Testis (tissue), 2 donors: ENCODE measurements around the gene THUMPD2.

Source experiments
- POLR2A ChIP-seq: fragments of 450-650 bp; IDR thresholded peaks from one replicate; pipeline ENCODE4 v1.6.1; 2017; ENCODE audit warnings: antibody characterized with exemption, mild to moderate bottlenecking, moderate library complexity
- TF ChIP-seq, protein P1 (sequence below), 3 experiments: fragments of 450-650 bp in 2 of 3; fragments of 200-600 bp in 1 of 3; sonication (generic) in 1 of 3; IDR thresholded peaks; one replicate each; pipeline ENCODE4 v1.5.1; 2016 to 2019; ENCODE audit warnings: antibody characterized with exemption in 3 of 3, mild to moderate bottlenecking in 2 of 3, moderate library complexity in 1 of 3

- no peak for TF ChIP-seq POLR2A
- TF ChIP-seq, protein P1, sequence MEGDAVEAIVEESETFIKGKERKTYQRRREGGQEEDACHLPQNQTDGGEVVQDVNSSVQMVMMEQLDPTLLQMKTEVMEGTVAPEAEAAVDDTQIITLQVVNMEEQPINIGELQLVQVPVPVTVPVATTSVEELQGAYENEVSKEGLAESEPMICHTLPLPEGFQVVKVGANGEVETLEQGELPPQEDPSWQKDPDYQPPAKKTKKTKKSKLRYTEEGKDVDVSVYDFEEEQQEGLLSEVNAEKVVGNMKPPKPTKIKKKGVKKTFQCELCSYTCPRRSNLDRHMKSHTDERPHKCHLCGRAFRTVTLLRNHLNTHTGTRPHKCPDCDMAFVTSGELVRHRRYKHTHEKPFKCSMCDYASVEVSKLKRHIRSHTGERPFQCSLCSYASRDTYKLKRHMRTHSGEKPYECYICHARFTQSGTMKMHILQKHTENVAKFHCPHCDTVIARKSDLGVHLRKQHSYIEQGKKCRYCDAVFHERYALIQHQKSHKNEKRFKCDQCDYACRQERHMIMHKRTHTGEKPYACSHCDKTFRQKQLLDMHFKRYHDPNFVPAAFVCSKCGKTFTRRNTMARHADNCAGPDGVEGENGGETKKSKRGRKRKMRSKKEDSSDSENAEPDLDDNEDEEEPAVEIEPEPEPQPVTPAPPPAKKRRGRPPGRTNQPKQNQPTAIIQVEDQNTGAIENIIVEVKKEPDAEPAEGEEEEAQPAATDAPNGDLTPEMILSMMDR (IDR thresholded peaks at IDR 0.05): no peak
These were observed 54.3 kb downstream of the THUMPD2 start for GRCh38 chr2:39724828-39725144.
